SU-DHL-6 (cell line): ENCODE results near the gene TREML1.

Experiments used
- H2AFZ ChIP-seq: fragments of 200-600 bp; sonication (generic); 2 replicates; pipeline ENCODE4 v1.6.1; 2014; ENCODE audit warnings: low read depth, mild to moderate bottlenecking, moderate library complexity, mixed read lengths, antibody characterized with exemption, low read length; ENCODE audit not compliant: severe bottlenecking
- H3F3A ChIP-seq: fragments of 200-600 bp; shearing (Covaris generic); 2 replicates; pipeline ENCODE4 v1.6.0; 2016; ENCODE audit warnings: antibody characterized with exemption, mild to moderate bottlenecking; ENCODE audit not compliant: insufficient read depth
- H3K27ac ChIP-seq: fragments of 200-600 bp; sonication (generic); 2 replicates; pipeline ENCODE4 v1.5.1; 2016; ENCODE audit warnings: low read depth, mild to moderate bottlenecking, low read length, moderate library complexity, mixed read lengths
- H3K27me3 ChIP-seq: fragments of 200-600 bp; sonication (generic), shearing (Covaris generic); 2 replicates; pipeline ENCODE4 v1.6.0; 2014; ENCODE audit warnings: mild to moderate bottlenecking, low read length
- H3K36me3 ChIP-seq: fragments of 200-600 bp; sonication (generic); 2 replicates; pipeline ENCODE4 v1.6.1; 2014; ENCODE audit warnings: mild to moderate bottlenecking, low read length, mixed read lengths
- H3K4me2 ChIP-seq: fragments of 300-600, 200-600 bp; shearing (Covaris generic), sonication (generic); 2 replicates; pipeline ENCODE4 v1.6.0; 2014; ENCODE audit warnings: low read length, low read depth, mild to moderate bottlenecking; ENCODE audit not compliant: poor library complexity, severe bottlenecking
- H3K4me3 ChIP-seq: fragments of 200-600 bp; sonication (generic); 2 replicates; pipeline ENCODE4 v1.5.1; 2014; ENCODE audit warnings: antibody characterized with exemption, low read length, mild to moderate bottlenecking, mixed read lengths; ENCODE audit not compliant: insufficient read depth, poor library complexity, severe bottlenecking
- H3K79me2 ChIP-seq: fragments of 200-600 bp; sonication (generic); 2 replicates; pipeline ENCODE4 v1.6.1; 2014; ENCODE audit warnings: mild to moderate bottlenecking, low read length, moderate library complexity; ENCODE audit not compliant: insufficient read depth
- H3K9ac ChIP-seq: fragments of 200-600 bp; sonication (generic); 2 replicates; pipeline ENCODE4 v1.7.0; 2014; ENCODE audit warnings: mild to moderate bottlenecking, low read length
- H3K9me2 ChIP-seq: fragments of 200-600 bp; sonication (generic); replicated peaks from 2 replicates; pipeline ENCODE4 v1.6.1; 2014; ENCODE audit warnings: low read length; ENCODE audit not compliant: insufficient read depth
- H3K9me3 ChIP-seq: fragments of 200-600 bp; sonication (generic); 2 replicates; pipeline ENCODE4 v1.6.1; 2014; ENCODE audit warnings: low read length, mixed read lengths; ENCODE audit not compliant: insufficient read depth
- H4K20me1 ChIP-seq: fragments of 200-600 bp; sonication (generic); 2 replicates; pipeline ENCODE4 v1.6.1; 2014; ENCODE audit warnings: low read depth, mild to moderate bottlenecking, antibody characterized with exemption, low read length, moderate library complexity, mixed read lengths
- EZH2phosphoT487 ChIP-seq: fragments of 200-600 bp; sonication (generic), shearing (Covaris generic); conservative IDR thresholded peaks from 2 replicates; pipeline ENCODE4 v1.6.1; 2018; ENCODE audit warnings: mild to moderate bottlenecking, antibody characterized with exemption, low read length, moderate library complexity, mixed read lengths
- TF ChIP-seq, protein P1 (sequence below): fragments of 200-600 bp; sonication (generic); IDR thresholded peaks from one replicate; pipeline ENCODE4 v1.5.1; 2017; ENCODE audit warnings: antibody characterized with exemption, mild to moderate bottlenecking, low read length, moderate library complexity; ENCODE audit not compliant: insufficient read depth, poor library complexity, severe bottlenecking

TREML1 gene

DNA sequence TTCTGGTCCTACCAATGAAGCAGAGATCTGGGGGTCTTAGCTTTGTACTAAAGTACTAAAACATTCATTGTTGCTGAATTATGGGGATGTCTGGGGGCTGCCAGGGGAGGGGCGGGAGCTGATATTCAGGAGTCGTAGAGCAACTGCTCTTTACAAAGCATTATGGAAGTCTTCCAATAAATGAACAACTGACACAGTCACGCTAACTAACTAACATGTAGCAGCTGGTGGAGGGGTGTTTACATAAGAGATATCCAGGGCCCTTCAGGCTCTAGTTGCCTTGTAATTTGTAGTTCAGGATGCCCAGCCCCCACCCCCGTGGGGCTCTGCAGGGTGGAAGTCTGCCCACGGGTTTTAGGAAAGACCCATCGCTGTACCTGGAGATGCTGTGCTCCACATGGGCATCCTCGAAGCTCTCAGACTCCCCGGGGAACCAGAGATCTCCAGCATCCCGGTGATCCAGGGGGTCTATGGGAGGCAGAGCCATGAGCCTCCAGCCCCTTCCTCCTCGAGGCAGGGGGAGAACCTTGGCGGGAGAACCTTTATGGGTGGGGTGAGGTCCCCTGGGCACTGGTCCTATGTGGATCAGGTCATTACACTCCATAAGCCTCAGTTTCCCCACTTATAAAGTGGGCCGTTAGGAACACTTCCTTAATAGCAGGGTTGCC is 5.4 kb upstream of the TREML1 start:
- Histone ChIP-seq H3F3A (no peaks in the 10 kb centered on the region), H3K4me2 (no peak overlapping the region), H3K4me3 (no peak overlapping the region), H3K9ac (no peak overlapping the region), H3K36me3 (no peaks in the 10 kb centered on the region), H3K27ac (no peak overlapping the region), H3K9me2 (no peaks in the 10 kb centered on the region), H3K79me2 (no peaks in the 10 kb centered on the region), H3K9me3 (no peaks in the 10 kb centered on the region), H4K20me1 (no peaks in the 10 kb centered on the region), H2AFZ (no peak overlapping the region), H3K27me3 (no peaks in the 10 kb centered on the region)
- TF ChIP-seq EZH2phosphoT487 = no peak
- TF ChIP-seq, protein P1, sequence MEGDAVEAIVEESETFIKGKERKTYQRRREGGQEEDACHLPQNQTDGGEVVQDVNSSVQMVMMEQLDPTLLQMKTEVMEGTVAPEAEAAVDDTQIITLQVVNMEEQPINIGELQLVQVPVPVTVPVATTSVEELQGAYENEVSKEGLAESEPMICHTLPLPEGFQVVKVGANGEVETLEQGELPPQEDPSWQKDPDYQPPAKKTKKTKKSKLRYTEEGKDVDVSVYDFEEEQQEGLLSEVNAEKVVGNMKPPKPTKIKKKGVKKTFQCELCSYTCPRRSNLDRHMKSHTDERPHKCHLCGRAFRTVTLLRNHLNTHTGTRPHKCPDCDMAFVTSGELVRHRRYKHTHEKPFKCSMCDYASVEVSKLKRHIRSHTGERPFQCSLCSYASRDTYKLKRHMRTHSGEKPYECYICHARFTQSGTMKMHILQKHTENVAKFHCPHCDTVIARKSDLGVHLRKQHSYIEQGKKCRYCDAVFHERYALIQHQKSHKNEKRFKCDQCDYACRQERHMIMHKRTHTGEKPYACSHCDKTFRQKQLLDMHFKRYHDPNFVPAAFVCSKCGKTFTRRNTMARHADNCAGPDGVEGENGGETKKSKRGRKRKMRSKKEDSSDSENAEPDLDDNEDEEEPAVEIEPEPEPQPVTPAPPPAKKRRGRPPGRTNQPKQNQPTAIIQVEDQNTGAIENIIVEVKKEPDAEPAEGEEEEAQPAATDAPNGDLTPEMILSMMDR = no peak

DNA sequence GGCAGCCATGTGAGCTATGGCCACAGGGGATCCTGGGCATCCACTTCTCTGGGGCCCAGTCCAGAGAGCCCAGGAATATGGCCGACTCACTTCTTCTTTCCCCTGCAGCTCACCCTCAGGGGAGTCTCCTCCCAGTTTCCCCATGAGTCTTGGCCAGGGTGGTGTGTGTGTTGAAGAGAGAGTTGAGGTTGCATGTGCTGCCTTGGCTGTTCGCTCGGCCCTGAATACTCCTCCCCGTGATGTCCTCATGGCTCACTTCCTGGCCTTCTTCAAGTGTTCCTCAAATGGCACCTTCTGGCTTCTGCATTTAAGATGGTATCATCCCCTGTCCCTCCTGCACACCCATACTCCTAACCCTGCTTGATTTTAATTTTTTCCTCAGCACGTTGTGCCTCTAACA is 3.2 kb upstream of the TREML1 start:
- H3K9me3 ChIP-seq = no peaks in the 10 kb centered on the region
- H3K36me3 ChIP-seq = no peaks in the 10 kb centered on the region
- no peaks in the 10 kb centered on the region for H4K20me1 ChIP-seq
- H3K9me2 ChIP-seq = no peaks in the 10 kb centered on the region
- H3K27me3 ChIP-seq = no peaks in the 10 kb centered on the region
- TF ChIP-seq EZH2phosphoT487 = no peak
- TF ChIP-seq, protein P1 = no peak
- H3K4me2 ChIP-seq = no peak overlapping the region
- no peaks in the 10 kb centered on the region for H3K79me2 ChIP-seq
- no peaks in the 10 kb centered on the region for H3F3A ChIP-seq
- no peak overlapping the region for H2AFZ ChIP-seq
- H3K27ac ChIP-seq = no peak overlapping the region
- no peak overlapping the region for H3K4me3 ChIP-seq
- H3K9ac ChIP-seq = no peak overlapping the region

DNA sequence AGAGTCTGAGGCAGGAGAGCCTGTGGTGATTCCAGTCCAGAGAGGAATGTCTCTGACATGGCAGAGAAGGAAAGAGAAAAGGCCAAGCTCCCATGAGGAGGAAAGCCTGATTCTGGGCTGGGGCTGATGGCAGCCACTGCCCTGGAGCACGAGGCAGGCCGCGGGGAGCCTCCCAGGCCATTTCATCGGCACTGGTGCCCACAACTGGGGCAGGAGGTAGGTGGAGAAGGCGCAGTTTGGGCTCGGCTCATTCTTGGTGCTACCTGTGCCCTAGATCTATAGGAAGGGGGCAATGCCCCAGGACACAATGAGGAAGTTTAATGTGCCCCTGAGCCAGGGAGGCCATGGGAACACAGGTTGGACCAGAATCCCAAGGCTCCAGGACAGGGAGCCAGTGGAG is 2.6 kb upstream of the TREML1 start:
- no peak overlapping the region for H3K27ac ChIP-seq
- no peak overlapping the region for H2AFZ ChIP-seq
- no peak overlapping the region for H3K4me2 ChIP-seq
- H3K9me2 ChIP-seq = no peaks in the 10 kb centered on the region
- H3K79me2 ChIP-seq = no peaks in the 10 kb centered on the region
- H3K27me3 ChIP-seq = no peaks in the 10 kb centered on the region
- H3K36me3 ChIP-seq = no peaks in the 10 kb centered on the region
- H3K9ac ChIP-seq = no peak overlapping the region
- TF ChIP-seq, protein P1 = no peak
- no peak for TF ChIP-seq EZH2phosphoT487
- H4K20me1 ChIP-seq = no peaks in the 10 kb centered on the region
- H3K4me3 ChIP-seq = no peak overlapping the region
- H3F3A ChIP-seq = no peaks in the 10 kb centered on the region
- H3K9me3 ChIP-seq = no peaks in the 10 kb centered on the region
